HG03175 (cell line): ENCODE results near the gene FBXL12.
"Not testable (repeated sequence)": the region's sequence is repeated elsewhere in the genome, so short reads cannot be mapped to it uniquely, and the experiment has no call there.

ENCODE experiments used
- ATAC-seq: cut with Tn5 transposase; IDR thresholded peaks from one replicate; pipeline ENCODE4 v1.9.1; 2021; ENCODE audit warnings: mild to moderate bottlenecking, moderate library complexity; ENCODE audit not compliant: unreplicated experiment

The FBXL12 gene

DNA sequence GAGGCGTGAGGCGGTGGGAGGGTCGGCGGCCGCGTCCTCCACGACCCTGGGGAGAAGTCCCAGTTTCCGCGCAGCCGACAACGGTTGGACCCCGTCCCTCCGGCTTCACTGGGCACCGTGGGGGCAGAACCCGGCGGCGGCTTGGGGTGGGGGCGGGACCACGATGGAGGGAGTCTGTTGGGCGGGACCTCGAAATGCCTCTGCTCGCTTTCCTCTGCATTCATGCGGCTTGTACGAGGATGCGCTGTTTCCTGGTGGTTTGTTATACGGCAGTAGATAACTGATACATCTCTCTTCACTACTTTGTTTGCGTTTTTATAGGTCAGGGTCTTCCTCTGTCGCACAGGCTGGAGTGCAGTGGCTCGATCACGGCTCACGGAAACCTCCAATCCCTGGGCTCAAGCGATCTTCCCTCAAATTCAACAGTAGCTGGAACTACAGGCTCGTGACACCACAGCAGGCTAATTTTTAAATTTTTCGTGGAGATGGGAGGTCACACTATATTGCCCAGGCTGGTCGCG, 25.7 kb downstream of the FBXL12 start:
- peak; percentile 14 for ATAC-seq

DNA sequence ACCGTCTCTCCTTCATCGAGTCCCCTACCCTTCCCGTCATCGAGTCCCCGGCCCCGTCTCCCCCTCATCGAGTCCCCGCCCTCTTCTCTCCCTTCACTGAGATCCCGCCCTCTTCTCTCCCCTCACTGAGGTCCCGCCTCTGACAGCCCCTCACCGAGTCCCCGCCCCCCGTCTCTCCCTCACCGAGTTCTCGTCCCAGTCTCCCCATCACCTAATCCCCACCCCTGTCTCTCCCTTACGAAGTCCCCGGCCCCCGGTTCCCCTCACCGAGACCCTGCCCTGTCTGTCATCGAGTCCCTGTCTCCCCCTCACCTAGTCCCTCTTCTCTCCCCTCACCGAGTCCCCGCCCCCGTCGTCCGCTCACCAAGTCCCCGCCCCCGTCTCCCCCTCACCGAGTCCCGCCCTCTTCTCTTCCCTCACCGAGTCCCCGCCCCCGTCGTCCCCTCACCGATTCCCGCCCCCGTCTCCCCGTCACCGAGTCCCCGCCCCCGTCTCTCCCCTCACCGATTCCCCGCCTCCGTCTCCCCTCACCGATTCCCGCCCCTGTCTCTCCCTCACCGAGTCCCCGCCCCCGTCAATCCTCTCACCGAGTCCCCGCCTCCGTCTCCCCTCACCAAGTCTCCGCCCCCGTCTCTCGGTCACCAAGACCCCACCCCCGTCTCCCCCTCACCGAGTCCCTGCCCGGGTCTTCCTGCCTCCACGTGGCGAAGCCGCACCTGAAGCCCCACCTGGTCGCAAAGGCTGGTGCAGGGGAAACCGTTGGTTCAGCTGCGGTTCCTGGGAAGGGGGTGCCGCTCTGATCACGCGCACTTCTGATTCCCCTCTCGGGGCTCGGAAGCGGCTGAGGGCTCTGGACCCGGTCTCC, 26.4 kb downstream of the FBXL12 start:
- ATAC-seq, result peak; percentile 33

- ATAC-seq, result peak; percentile 33
These were observed 27.2 kb downstream of the FBXL12 start for GRCh38 chr19:9791552-9792205.

DNA sequence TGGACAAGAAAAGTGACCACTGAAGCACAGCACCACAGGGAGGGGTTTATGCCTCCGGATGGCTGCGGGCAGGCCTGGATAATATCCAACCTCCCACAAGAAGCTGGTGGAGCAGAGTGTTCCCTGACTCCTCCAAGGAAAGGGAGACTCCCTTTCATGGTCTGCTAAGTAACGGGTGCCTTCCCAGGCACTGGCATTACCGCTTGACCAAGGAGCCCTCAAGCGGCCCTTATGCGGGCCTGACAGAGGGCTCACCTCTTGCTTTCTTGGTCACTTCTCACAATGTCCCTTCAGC, 27.9 kb downstream of the FBXL12 start:
- ATAC-seq, result not testable (repeated sequence)

- not testable (repeated sequence) for ATAC-seq
These were observed 29.3 kb downstream of the FBXL12 start for GRCh38 chr19:9789579-9789978.

- no peak for ATAC-seq
These were observed 29.8 kb downstream of the FBXL12 start for GRCh38 chr19:9789066-9789465.

GRCh38 chr19:9788604-9789003, 30.3 kb downstream of the FBXL12 start:
- ATAC-seq, result not testable (repeated sequence)

- no peak for ATAC-seq
These were observed 32.1 kb downstream of the FBXL12 start for GRCh38 chr19:9786819-9787218.

DNA sequence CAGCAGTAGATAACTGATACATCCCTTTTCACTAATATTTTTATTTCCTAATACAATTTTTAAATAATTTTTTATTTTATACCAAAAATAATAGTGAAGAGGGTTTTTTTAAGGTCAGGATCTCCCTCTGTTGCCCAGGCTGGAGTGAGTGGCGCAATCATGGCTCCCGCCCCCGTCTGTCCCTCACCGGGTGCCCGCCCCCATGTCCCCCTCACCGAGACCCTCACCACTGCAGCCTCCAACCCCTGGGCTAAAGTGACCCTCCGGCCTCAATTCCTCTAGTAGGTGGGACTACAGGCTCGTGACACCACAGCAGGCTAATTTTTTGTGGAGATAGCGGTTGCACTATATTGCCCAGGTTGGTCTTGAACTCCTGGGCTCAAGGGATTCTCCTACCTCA, 32.5 kb downstream of the FBXL12 start:
- ATAC-seq, result no peak

GRCh38 chr19:9785367-9786331, 33.2 kb downstream of the FBXL12 start:
- peak; percentile 75 for ATAC-seq

- not testable (repeated sequence) for ATAC-seq
These were observed 34.7 kb downstream of the FBXL12 start for GRCh38 chr19:9784163-9784496.

GRCh38 chr19:9782338-9782737, 36.5 kb downstream of the FBXL12 start:
- no peak for ATAC-seq

DNA sequence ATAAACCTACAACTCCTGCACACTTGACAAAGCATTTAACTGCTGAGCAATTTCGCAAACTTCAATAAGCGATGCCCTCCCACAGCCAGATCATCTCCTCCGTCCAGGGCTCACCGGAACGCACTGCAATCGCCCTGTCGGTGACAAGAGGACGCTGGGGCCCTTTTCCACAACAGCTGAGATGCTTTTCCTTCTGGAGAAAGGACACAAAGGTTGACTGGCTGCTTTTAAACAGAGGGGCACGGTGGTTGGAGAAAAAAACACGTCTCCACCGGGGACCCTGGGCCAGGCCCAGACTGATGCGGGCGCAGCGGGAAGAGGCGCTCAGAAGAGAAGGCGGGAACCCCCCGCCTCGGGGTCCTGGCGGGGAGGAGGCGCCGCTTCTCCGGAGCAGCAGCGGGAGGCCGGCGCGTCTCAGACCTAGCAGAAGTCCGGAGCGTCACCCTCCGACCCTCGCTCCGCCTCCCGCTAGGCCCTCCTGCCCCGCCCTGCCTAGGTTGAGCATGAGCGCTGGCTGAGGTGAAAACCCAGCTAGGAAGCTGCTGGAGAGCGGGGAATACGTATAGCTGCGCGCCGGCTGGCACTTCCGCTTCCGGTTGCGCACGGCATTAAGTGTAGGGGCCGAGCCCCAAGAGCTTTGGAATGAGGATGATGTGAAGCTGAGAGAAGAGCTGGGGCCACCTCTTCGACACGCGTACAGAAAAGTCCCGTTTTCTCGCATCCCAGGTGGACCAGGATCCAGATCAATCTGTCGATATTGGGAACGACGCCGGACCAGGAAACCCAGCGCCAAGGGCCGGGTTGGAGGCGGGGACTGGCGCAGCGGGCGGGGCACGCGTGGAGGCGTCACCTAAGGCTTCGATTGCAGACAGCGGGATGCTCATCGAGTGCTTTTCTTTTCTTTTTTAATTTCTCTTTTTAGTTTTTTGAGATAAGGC, 50.4 kb downstream of the FBXL12 start, which contains the start of gene ZNF846:
ZNF846 (minus strand) TSS at position 564 of the 938 bp plus-strand sequence. CDS start 3,788 bp downstream, outside the sequence.
- ATAC-seq, result peak; percentile 97
